HL-60 (cell line): ENCODE measurements around the gene FAM169A.

Source experiments
- DNase-seq, 2 experiments: peaks; one replicate each; pipeline ENCODE4 v3.0.0-alpha.2; 2010 to 2020; ENCODE audit warnings: low read depth in 1 of 2, low spot score in 1 of 2
- H3K27ac ChIP-seq: fragments of 250-450 bp; sonication (Bioruptor Pico); replicated peaks from 2 replicates; pipeline ENCODE4 v1.5.1; 2020; ENCODE audit warnings: mild to moderate bottlenecking, moderate library complexity
- H3K27me3 ChIP-seq: fragments of 250-450 bp; sonication (Bioruptor Pico); 2 replicates; pipeline ENCODE4 v1.5.1; 2021; ENCODE audit warnings: mild to moderate bottlenecking, moderate library complexity; ENCODE audit not compliant: insufficient read depth, poor library complexity, severe bottlenecking
- H3K4me3 ChIP-seq: replicated peaks from 2 replicates; pipeline ENCODE4 v1.5.1; 2011; ENCODE audit warnings: mild to moderate bottlenecking, control low read depth, low read length; ENCODE audit not compliant: insufficient read depth
- CTCF ChIP-seq: IDR thresholded peaks from one replicate; pipeline ENCODE4 v1.5.1; 2011; ENCODE audit warnings: low read length, control low read depth, inconsistent platforms; ENCODE audit not compliant: insufficient read depth
- GABPA ChIP-seq: IDR thresholded peaks from 2 replicates; pipeline ENCODE4 v1.6.1; 2012; ENCODE audit warnings: low read depth
- POLR2AphosphoS5 ChIP-seq: IDR thresholded peaks from 2 replicates; pipeline ENCODE4 v1.6.1; 2012; ENCODE audit warnings: low read depth
- REST ChIP-seq: IDR thresholded peaks from 2 replicates; pipeline ENCODE4 v1.6.1; 2012; ENCODE audit warnings: low read depth; ENCODE audit not compliant: insufficient replicate concordance
- SPI1 ChIP-seq: IDR thresholded peaks from 2 replicates; pipeline ENCODE4 v1.6.1; 2012; ENCODE audit warnings: low read depth, mild to moderate bottlenecking, borderline replicate concordance

Gene FAM169A

GRCh38 chr5:74866596-74867162 lies 492 bp upstream of the FAM169A start:
- TF ChIP-seq POLR2AphosphoS5 = no peak
- no peak for TF ChIP-seq GABPA
- TF ChIP-seq CTCF = no peak
- TF ChIP-seq REST = no peak
- TF ChIP-seq SPI1 = no peak
- DNase-seq = no peak
- peaks cover 4% of the 10 kb centered on the region for H3K27me3 ChIP-seq
- H3K27ac ChIP-seq = no peak overlapping the region
- 0 out of 2 replicates have a peak overlapping the region, but pooled peaks have one; percentile 26 for H3K4me3 ChIP-seq

GRCh38 chr5:74865256-74865803 lies 857 bp downstream of the FAM169A start:
- peaks cover 4% of the 10 kb centered on the region for H3K27me3 ChIP-seq
- no peak for TF ChIP-seq SPI1
- no peak for TF ChIP-seq POLR2AphosphoS5
- TF ChIP-seq REST = no peak
- TF ChIP-seq GABPA = no peak
- no peak for TF ChIP-seq CTCF
- H3K4me3 ChIP-seq = peak overlapping the region; percentile 31
- H3K27ac ChIP-seq = no peak overlapping the region
- DNase-seq = no peak

- Histone ChIP-seq H3K27me3 (peaks cover 4% of the 10 kb centered on the region), H3K4me3 (no peak overlapping the region), H3K27ac (no peak overlapping the region)
- DNase-seq = no peak
- TF ChIP-seq REST (no peak), CTCF (no peak), GABPA (no peak), SPI1 (no peak), POLR2AphosphoS5 (no peak)
Observed at GRCh38 chr5:74864823-74865222, 1.4 kb downstream of the FAM169A start.
